Left lung (tissue), 10 donors: ENCODE data around the gene PPP1R12B. TPM values are rescaled to one million over a fixed set of nuclear protein-coding genes. Genes with fewer than 3 reads are reported as not detected.

Source experiments
- ATAC-seq: fragments of 200-7000 bp; cut with Tn5 transposase; one replicate; pipeline ENCODE4 v1.9.1; 2020; ENCODE audit warnings: moderate library complexity
- DNase-seq, 4 donors: peaks; one replicate each; pipeline ENCODE4 v3.0.0-alpha.2; 2013 to 2020
- H3K27ac ChIP-seq, 2 donors: fragments of 200-600 bp; sonication (generic) in 1 of 2; one replicate each; pipeline versions ENCODE4 v1.5.0 to v1.8.0; 2020 to 2021
- H3K27me3 ChIP-seq, 2 donors: fragments of 200-600 bp; sonication (generic) in 1 of 2; one replicate each; pipeline versions ENCODE4 v1.5.0 to v1.8.0; 2020 to 2021
- H3K36me3 ChIP-seq, 2 donors: fragments of 200-600 bp; sonication (generic) in 1 of 2; one replicate each; pipeline versions ENCODE4 v1.5.0 to v1.8.0; 2020 to 2021
- H3K4me1 ChIP-seq, 2 donors: fragments of 200-600 bp; one replicate each; pipeline ENCODE4 v1.8.0; 2021
- H3K4me3 ChIP-seq, 2 donors: fragments of 200-600 bp; sonication (generic) in 1 of 2; one replicate each; pipeline versions ENCODE4 v1.5.0 to v1.8.0; 2020 to 2021; ENCODE audit warnings: mild to moderate bottlenecking in 1 of 2
- H3K9me3 ChIP-seq, 2 donors: fragments of 200-600 bp; sonication (generic) in 1 of 2; one replicate each; pipeline versions ENCODE4 v1.5.0 to v1.8.0; 2020 to 2021
- CTCF ChIP-seq, 2 donors: fragments of 200-600 bp; sonication (generic) in 1 of 2; IDR thresholded peaks; one replicate each; pipeline versions ENCODE4 v1.5.0 to v1.8.0; 2021; ENCODE audit warnings: antibody characterized with exemption in 2 of 2
- intact Hi-C, 2 donors: fragments of 100-400 bp; cut with DNase I; formaldehyde crosslinking; loops; one replicate each; pipeline versions ENCODE4 v1.11.2 to v1.14.2; 2022
- polyA plus RNA-seq, 6 donors: library from polyadenylated mRNA; unstranded; fragments of 120-200 nt; gene quantifications; one replicate each; pipeline ENCODE4 v1.2.1, GENCODE V29; 2013; ENCODE audit not compliant: insufficient read length in 6 of 6
- total RNA-seq, 2 donors: library from RNA; stranded (reverse); fragmentation: NEBNext Ultra II Directional; extraction: Animal tissue kit (Norgen Biotek cat#: 25700); gene quantifications; one replicate each; pipeline ENCODE4 v1.2.1, GENCODE V29; 2021
- donor health status: DM: no; HTN: yes; CAD: no.
- donor health status: DM: no; HTN: no; CAD: no.

PPP1R12B gene
- total and polyA plus RNA-seq, 8 donors, result 25.8 to 45.9 (median 30.8) TPM

- TF ChIP-seq CTCF (IDR thresholded peaks at IDR 0.05), result no peak
Measured at GRCh38 chr1:202355944-202356553, 7.5 kb downstream of the PPP1R12B start.

GRCh38 chr1:202357506-202357905, 9.0 kb downstream of the PPP1R12B start:
- Histone ChIP-seq H3K4me1 (peaks cover 0 to 6% of the 10 kb centered on the region in 2 donors), H3K9me3 (no peaks in the 10 kb centered on the region), H3K4me3 (no peak overlapping the region), H3K27ac (no peak overlapping the region), H3K27me3 (no peaks in the 10 kb centered on the region), H3K36me3 (no peaks in the 10 kb centered on the region)
- intact Hi-C loops, result no loop called here
- ATAC-seq, result no peak
- DNase-seq, result no peak
- TF ChIP-seq CTCF (IDR thresholded peaks at IDR 0.05), result no peak

More at GRCh38 chr1:202355944-202356553, 7.5 kb downstream of the PPP1R12B start:
- no peak overlapping the region for H3K4me3 ChIP-seq
- H3K36me3 ChIP-seq, result no peaks in the 10 kb centered on the region
- H3K27ac ChIP-seq, result no peak overlapping the region
- DNase-seq, result no peak
- H3K4me1 ChIP-seq, result peaks cover 0 to 15% of the 10 kb centered on the region in 2 donors
- H3K27me3 ChIP-seq, result no peaks in the 10 kb centered on the region
- intact Hi-C loops, result no loop called here
- no peak for ATAC-seq
- no peaks in the 10 kb centered on the region for H3K9me3 ChIP-seq

GRCh38 chr1:202361224-202361623, 12.7 kb downstream of the PPP1R12B start:
- no peak for TF ChIP-seq CTCF (IDR thresholded peaks at IDR 0.05)
- DNase-seq, result no peak
- ATAC-seq, result no peak
- no peak overlapping the region for H3K4me3 ChIP-seq
- intact Hi-C loops, result no loop called here
- no peak overlapping the region for H3K27ac ChIP-seq
- peaks cover 0 to 10% of the 10 kb centered on the region in 2 donors for H3K4me1 ChIP-seq
- H3K36me3 ChIP-seq, result no peaks in the 10 kb centered on the region
- no peaks in the 10 kb centered on the region for H3K27me3 ChIP-seq
- H3K9me3 ChIP-seq, result no peaks in the 10 kb centered on the region

GRCh38 chr1:202361701-202362100, 13.2 kb downstream of the PPP1R12B start:
- DNase-seq (no peak), ATAC-seq (no peak)
- Histone ChIP-seq H3K36me3 (no peaks in the 10 kb centered on the region), H3K27ac (no peak overlapping the region), H3K9me3 (no peaks in the 10 kb centered on the region), H3K4me1 (peaks cover 0 to 10% of the 10 kb centered on the region in 2 donors), H3K4me3 (no peak overlapping the region), H3K27me3 (no peaks in the 10 kb centered on the region)
- TF ChIP-seq CTCF (IDR thresholded peaks at IDR 0.05), result no peak
- intact Hi-C loops, result no loop called here

- peaks cover 0 to 10% of the 10 kb centered on the region in 2 donors for H3K4me1 ChIP-seq
- no peaks in the 10 kb centered on the region for H3K36me3 ChIP-seq
- no peak for TF ChIP-seq CTCF (IDR thresholded peaks at IDR 0.05)
- DNase-seq, result no peak
- no peaks in the 10 kb centered on the region for H3K9me3 ChIP-seq
- no peak for ATAC-seq
- intact Hi-C loops, result no loop called here
- no peaks in the 10 kb centered on the region for H3K27me3 ChIP-seq
- H3K27ac ChIP-seq, result no peak overlapping the region
- H3K4me3 ChIP-seq, result no peak overlapping the region
Measured at GRCh38 chr1:202362212-202362611, 13.7 kb downstream of the PPP1R12B start.
